ENCODE measurements around the gene ASB6. TPM values are rescaled to one million over a fixed set of nuclear protein-coding genes. Genes with fewer than 3 reads are reported as not detected.

Gene ASB6
- total and polyA plus RNA-seq, 7 donors, result 8.4 to 20.8 (median 9.7) TPM

DNA sequence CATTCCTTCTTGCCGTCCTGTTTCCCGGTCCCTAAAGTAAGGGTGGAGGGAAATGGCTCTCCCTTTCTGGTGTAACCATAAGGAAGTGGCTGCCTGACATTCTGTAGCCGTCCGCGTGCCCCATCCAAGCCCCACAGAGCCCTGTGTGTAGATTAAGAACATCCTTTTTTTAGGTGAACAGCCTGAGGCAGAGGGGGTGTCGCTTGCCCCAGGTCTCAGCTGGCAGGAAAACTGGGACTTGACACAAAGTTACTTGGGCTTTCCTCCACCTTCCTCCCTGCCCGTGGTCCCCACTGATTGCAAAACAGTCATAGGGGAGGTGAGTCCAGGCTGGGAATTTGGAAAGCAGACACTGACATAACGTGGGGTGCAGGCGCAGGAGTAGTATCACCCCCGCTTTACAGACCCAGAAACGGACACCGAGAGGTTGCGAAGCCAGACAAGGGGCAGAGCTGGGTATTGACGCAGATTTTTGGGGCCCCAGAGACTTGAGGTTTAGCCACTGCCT lies 43.8 kb downstream of the ASB6 start:
- Histone ChIP-seq H3K4me3 (peak overlapping the region in 2 of 4 donors; percentile 53 to 58), H3K9me3 (no peaks in the 10 kb centered on the region), H3K36me3 (no peaks in the 10 kb centered on the region), H3K27ac (peak overlapping the region; percentile 86 to 91 (median 88)), H3K4me1 (peaks cover 0 to 23% (median 22%) of the 10 kb centered on the region in 4 donors), H3K27me3 (no peaks in the 10 kb centered on the region)
- no peak for TF ChIP-seq POLR2AphosphoS5 (IDR thresholded peaks at IDR 0.05)
- TF ChIP-seq, protein P1, sequence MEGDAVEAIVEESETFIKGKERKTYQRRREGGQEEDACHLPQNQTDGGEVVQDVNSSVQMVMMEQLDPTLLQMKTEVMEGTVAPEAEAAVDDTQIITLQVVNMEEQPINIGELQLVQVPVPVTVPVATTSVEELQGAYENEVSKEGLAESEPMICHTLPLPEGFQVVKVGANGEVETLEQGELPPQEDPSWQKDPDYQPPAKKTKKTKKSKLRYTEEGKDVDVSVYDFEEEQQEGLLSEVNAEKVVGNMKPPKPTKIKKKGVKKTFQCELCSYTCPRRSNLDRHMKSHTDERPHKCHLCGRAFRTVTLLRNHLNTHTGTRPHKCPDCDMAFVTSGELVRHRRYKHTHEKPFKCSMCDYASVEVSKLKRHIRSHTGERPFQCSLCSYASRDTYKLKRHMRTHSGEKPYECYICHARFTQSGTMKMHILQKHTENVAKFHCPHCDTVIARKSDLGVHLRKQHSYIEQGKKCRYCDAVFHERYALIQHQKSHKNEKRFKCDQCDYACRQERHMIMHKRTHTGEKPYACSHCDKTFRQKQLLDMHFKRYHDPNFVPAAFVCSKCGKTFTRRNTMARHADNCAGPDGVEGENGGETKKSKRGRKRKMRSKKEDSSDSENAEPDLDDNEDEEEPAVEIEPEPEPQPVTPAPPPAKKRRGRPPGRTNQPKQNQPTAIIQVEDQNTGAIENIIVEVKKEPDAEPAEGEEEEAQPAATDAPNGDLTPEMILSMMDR (IDR thresholded peaks at IDR 0.05), result no peak
- no peak for TF ChIP-seq EP300 (IDR thresholded peaks at IDR 0.05)
- TF ChIP-seq POLR2A (IDR thresholded peaks at IDR 0.05), result no peak
- intact Hi-C loops (cut with DNase I), result no loop called here
- 48% methylated on average over 14 of the region's 14 CpGs for WGBS, 2 donors
- DNase-seq, result no peak

DNA sequence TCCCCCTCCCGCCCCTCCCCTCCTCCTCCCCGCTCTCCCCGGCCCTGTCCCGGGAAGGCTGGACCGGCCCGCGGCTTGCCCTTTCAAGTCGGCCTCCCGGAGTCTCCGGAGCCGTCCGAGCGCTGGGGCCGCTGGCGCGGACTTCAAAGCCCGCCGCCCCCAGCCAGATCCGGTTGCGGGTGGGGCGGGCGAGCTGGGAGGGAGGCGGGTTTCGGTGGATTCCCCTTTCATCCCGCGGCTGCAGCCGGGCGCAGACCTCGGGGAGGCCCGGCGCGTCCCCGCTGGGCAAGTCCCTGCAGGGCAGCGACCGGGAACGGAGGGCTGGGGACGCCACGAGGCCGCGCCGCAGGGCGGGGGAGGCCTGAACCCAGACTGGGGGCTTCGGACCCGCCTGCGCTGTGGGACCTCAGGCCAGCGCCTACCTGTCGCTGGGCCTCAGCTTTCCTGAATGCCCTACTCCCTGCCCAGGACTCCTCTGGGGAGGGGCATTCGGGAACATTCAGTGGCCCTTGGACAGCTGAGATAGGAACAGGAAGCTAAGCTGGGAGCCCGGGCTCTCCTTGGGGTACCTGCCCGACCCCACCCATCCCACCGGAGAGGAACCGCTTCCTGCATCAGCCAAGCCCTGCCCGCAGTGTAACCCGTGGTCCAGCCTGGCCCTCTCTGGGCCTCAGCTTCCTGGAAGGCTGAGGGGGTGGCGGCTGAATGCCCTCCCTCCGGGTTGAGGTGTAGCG lies 44.4 kb downstream of the ASB6 start:
- intact Hi-C loops (cut with DNase I), result no loop called here
- Histone ChIP-seq H3K9me3 (no peaks in the 10 kb centered on the region), H3K4me3 (peak overlapping the region; percentile 16 to 58 (median 51)), H3K27ac (peak overlapping the region; percentile 86 to 91 (median 88)), H3K4me1 (peaks cover 0 to 23% (median 22%) of the 10 kb centered on the region in 4 donors), H3K27me3 (no peaks in the 10 kb centered on the region), H3K36me3 (no peaks in the 10 kb centered on the region)
- WGBS, 2 donors, result 1 to 4% methylated on average over 57 of the region's 57 CpGs
- peak in 1 of 4 donors; percentile 44 for TF ChIP-seq POLR2AphosphoS5 (IDR thresholded peaks at IDR 0.05)
- no peak for TF ChIP-seq EP300 (IDR thresholded peaks at IDR 0.05)
- peak; percentile 86 for DNase-seq

DNA sequence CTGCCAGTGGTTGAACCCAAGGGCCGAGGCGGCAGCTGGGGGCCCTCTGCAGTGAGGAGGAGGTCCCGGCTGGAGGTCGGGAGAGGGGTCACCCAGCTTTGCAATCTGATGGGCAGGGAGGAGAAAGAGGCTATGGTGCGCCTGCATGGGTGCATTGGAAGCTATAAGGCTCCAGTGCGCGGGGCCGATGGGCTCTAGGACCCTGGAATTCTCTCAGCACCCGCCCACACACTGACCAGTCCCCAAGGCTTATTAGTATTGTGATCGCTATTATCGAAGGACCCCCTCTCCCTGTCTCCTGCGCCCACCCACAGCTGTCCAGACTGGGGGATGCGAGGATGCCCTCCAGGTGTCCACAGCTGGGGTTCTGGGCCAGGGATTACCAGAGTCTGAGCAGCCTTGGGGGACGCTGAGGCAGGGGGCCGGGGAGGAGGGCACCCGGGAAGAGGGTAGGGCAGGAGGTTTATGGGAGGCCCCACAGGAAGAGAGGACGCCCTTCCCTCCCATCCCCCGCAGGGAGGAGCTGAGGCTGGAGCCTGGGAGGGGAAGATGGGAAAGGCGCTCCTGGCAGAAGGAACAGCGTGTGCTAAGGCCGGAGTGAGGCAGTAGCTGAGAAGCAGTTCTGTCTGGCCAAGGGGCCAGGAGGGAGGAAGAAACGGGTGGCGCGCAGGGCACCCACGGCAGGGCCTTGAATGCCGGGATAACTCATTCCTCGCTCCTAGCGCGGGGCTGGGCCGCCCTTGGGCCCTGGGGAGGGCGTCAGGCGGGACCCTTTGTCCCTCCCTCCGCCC lies 45.2 kb downstream of the ASB6 start:
- WGBS, 2 donors, result 29 to 45% methylated on average over 33 of the region's 33 CpGs
- Histone ChIP-seq H3K27me3 (no peaks in the 10 kb centered on the region), H3K4me3 (peak overlapping the region; percentile 16 to 58 (median 51)), H3K4me1 (peaks cover 0 to 23% (median 22%) of the 10 kb centered on the region in 4 donors), H3K9me3 (no peaks in the 10 kb centered on the region), H3K27ac (peak overlapping the region; percentile 86 to 91 (median 88)), H3K36me3 (no peaks in the 10 kb centered on the region)
- intact Hi-C loops (cut with DNase I), result no loop called here
- peak; percentile 92 for DNase-seq
- TF ChIP-seq, protein P1 (IDR thresholded peaks at IDR 0.05), result no peak
- TF ChIP-seq POLR2AphosphoS5 (IDR thresholded peaks at IDR 0.05) (peak; percentile 71 to 84 (median 74)), POLR2A (IDR thresholded peaks at IDR 0.05) (peak in 1 of 2 donors; percentile 39)

DNA sequence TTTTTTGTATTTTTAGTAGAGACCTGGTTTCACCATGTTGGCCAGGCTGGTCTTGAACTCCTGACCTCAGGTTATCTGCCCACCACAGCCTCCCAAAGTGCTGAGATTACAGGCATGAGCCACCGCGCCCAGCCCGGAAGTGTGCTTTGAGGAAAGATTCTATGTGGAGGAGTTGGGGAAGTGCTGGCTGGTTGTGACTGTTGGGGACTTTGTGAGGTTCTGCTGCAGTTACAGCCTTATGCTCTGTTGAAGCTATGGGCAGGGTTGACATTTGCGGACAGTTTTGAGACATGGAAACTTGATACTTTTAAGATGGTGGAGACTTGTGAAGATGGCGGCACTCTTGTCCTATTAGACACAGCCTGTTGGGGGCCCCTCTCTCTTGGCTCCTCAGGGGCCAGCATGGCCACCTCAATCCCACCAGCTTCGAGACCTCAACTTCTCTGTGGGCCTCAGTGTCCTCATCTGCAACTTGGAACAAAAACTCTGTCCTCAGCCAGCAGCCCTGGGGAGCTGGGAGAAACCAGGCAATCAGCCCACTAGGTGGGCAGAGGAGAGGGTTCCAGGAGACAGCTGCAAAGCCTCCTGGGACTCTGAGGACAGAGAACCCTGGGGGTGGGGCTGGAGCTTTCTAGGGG lies 45.9 kb downstream of the ASB6 start:
- no peaks in the 10 kb centered on the region for H3K27me3 ChIP-seq
- H3K9me3 ChIP-seq, result no peaks in the 10 kb centered on the region
- 69 to 71% methylated on average over 6 of the region's 6 CpGs for WGBS, 2 donors
- no peak for DNase-seq
- peak overlapping the region; percentile 86 to 91 (median 88) for H3K27ac ChIP-seq
- no peak overlapping the region for H3K4me3 ChIP-seq
- no peaks in the 10 kb centered on the region for H3K36me3 ChIP-seq
- intact Hi-C loops (cut with DNase I), result no loop called here
- H3K4me1 ChIP-seq, result peaks cover 0 to 23% (median 22%) of the 10 kb centered on the region in 4 donors
- TF ChIP-seq POLR2A (IDR thresholded peaks at IDR 0.05) (no peak), EP300 (IDR thresholded peaks at IDR 0.05) (no peak), POLR2AphosphoS5 (IDR thresholded peaks at IDR 0.05) (no peak)
- TF ChIP-seq, protein P1 (IDR thresholded peaks at IDR 0.05), result no peak

Data from sigmoid colon (tissue), 7 donors.